GM23248 (cell line): ENCODE measurements around the gene TMEM132C. TPM values are rescaled to one million over a fixed set of nuclear protein-coding genes. Genes with fewer than 3 reads are reported as not detected.

ENCODE experiments used
- DNase-seq: peaks from one replicate; pipeline ENCODE4 v3.0.0-alpha.2; 2015
- H2AFZ ChIP-seq: fragments of 200-600 bp; sonication (generic); 2 replicates; pipeline ENCODE4 v1.6.1; 2016; ENCODE audit warnings: antibody characterized with exemption
- H3F3A ChIP-seq: fragments of 200-600 bp; sonication (generic); 2 replicates; pipeline ENCODE4 v1.6.1; 2016; ENCODE audit warnings: mild to moderate bottlenecking, antibody characterized with exemption, mixed run types; ENCODE audit not compliant: insufficient read depth
- H3K27ac ChIP-seq: fragments of 200-600 bp; sonication (generic); 2 replicates; pipeline ENCODE4 v1.5.1; 2016; ENCODE audit warnings: mild to moderate bottlenecking
- H3K27me3 ChIP-seq: fragments of 200-600 bp; sonication (generic); replicated peaks from 2 replicates; pipeline ENCODE4 v1.6.1; 2016; ENCODE audit warnings: mild to moderate bottlenecking; ENCODE audit not compliant: insufficient read depth
- H3K36me3 ChIP-seq: fragments of 200-600 bp; sonication (generic); 2 replicates; pipeline ENCODE4 v1.6.1; 2016; ENCODE audit warnings: low read depth, mild to moderate bottlenecking
- H3K4me1 ChIP-seq: fragments of 200-600 bp; sonication (generic); 2 replicates; pipeline ENCODE4 v1.6.1; 2016; ENCODE audit warnings: mild to moderate bottlenecking; ENCODE audit not compliant: insufficient read depth
- H3K4me2 ChIP-seq: fragments of 200-600 bp; sonication (generic); one replicate; pipeline ENCODE4 v1.6.1; 2016; ENCODE audit warnings: mild to moderate bottlenecking; ENCODE audit not compliant: unreplicated experiment
- H3K4me3 ChIP-seq: fragments of 200-600 bp; sonication (generic); 2 replicates; pipeline ENCODE4 v1.5.1; 2016; ENCODE audit warnings: mild to moderate bottlenecking
- H3K79me2 ChIP-seq: fragments of 200-600 bp; sonication (generic); 2 replicates; pipeline ENCODE4 v1.6.1; 2016; ENCODE audit warnings: mild to moderate bottlenecking; ENCODE audit not compliant: insufficient read depth
- H3K9ac ChIP-seq: fragments of 200-600 bp; sonication (generic); 2 replicates; pipeline ENCODE4 v1.6.1; 2016; ENCODE audit warnings: mild to moderate bottlenecking
- H3K9me2 ChIP-seq: fragments of 200-600 bp; sonication (generic); 2 replicates; pipeline ENCODE4 v1.6.1; 2016; ENCODE audit warnings: mixed run types, mild to moderate bottlenecking, moderate library complexity; ENCODE audit not compliant: insufficient read depth
- H3K9me3 ChIP-seq: fragments of 200-600 bp; sonication (generic); one replicate; pipeline ENCODE4 v1.6.1; 2017; ENCODE audit warnings: low read depth
- H4K20me1 ChIP-seq: fragments of 200-600 bp; sonication (generic); 2 replicates; pipeline ENCODE4 v1.6.0; 2016; ENCODE audit not compliant: insufficient read depth
- EZH2 ChIP-seq: fragments of 200-600 bp; sonication (generic); IDR thresholded peaks from 2 replicates; pipeline ENCODE4 v1.6.1; 2018; ENCODE audit warnings: antibody characterized with exemption, mild to moderate bottlenecking; ENCODE audit not compliant: insufficient read depth, poor library complexity, severe bottlenecking
- EZH2phosphoT487 ChIP-seq: fragments of 200-600 bp; sonication (generic); IDR thresholded peaks from 2 replicates; pipeline ENCODE4 v1.6.1; 2018; ENCODE audit warnings: antibody characterized with exemption, moderate library complexity, mild to moderate bottlenecking, low read depth; ENCODE audit not compliant: insufficient read depth
- WGBS, 2 experiments: methylation state at CpG; one replicate each; pipeline ENCODE4 v1.1.6; 2015 to 2017; ENCODE audit warnings: low lambda C conversion rate in 2 of 2, low coverage in 1 of 2; ENCODE audit errors: missing lambda C conversion rate in 2 of 2; 5-methylcytosine and 5-hydroxymethylcytosine counted together
- in situ Hi-C: fragments of 300-500 bp; cut with MboI; formaldehyde crosslinking; loops from 2 replicates; pipeline ENCODE4 v1.15.0; 2020
- polyA plus RNA-seq: library from polyadenylated mRNA; unstranded; fragments of >200 nt; fragmentation: Nextera tagmentation; extraction: Ambion mirVana; gene quantifications from 2 replicates; pipeline ENCODE4 v1.2.1, GENCODE V29; 2016
- total RNA-seq: library from RNA; depleted of rRNA; stranded (reverse); fragments of >200 nt; shearing (Covaris generic); gene quantifications from 2 replicates; pipeline ENCODE4 v1.2.3, GENCODE V29; 2014

TMEM132C gene
- total and polyA plus RNA-seq, 2 experiments from 2014 or later = not detected

DNA sequence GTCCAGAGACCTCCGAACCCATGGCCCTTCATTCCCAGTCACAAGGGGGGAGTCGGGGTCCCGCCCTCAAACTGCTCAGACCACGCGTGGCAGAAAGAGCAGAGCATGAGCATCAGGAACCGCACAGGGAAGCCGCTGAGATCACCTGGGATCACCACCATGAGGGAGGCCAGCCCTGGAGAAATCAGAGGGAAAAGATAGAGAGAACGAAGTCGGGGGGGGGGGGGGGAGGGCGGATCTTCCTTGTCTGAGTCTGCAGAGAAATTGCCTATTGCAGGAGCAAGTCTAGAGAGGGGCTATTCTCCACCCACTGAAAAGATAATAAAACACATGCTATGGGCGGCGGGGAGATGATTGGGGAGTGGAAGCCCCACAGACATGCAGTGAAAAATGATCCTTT is 884 bp upstream of the TMEM132C start:
- no peaks in the 10 kb centered on the region for H3K36me3 ChIP-seq
- H3K4me3 ChIP-seq = no peak overlapping the region
- H3K9me2 ChIP-seq = no peaks in the 10 kb centered on the region
- in situ Hi-C loops = no loop called here
- H3K9ac ChIP-seq = no peak overlapping the region
- TF ChIP-seq EZH2phosphoT487 = no peak
- TF ChIP-seq EZH2 = no peak
- no peaks in the 10 kb centered on the region for H4K20me1 ChIP-seq
- H3K9me3 ChIP-seq = no peaks in the 10 kb centered on the region
- no peak for DNase-seq
- H3F3A ChIP-seq = no peaks in the 10 kb centered on the region
- 42 to 43% methylated on average over 10 to 11 of the region's 12 CpGs for WGBS, 2 experiments
- no peaks in the 10 kb centered on the region for H3K27me3 ChIP-seq
- H3K79me2 ChIP-seq = no peaks in the 10 kb centered on the region
- H2AFZ ChIP-seq = no peak overlapping the region
- H3K4me2 ChIP-seq = no peak overlapping the region
- H3K27ac ChIP-seq = no peak overlapping the region
- no peaks in the 10 kb centered on the region for H3K4me1 ChIP-seq

DNA sequence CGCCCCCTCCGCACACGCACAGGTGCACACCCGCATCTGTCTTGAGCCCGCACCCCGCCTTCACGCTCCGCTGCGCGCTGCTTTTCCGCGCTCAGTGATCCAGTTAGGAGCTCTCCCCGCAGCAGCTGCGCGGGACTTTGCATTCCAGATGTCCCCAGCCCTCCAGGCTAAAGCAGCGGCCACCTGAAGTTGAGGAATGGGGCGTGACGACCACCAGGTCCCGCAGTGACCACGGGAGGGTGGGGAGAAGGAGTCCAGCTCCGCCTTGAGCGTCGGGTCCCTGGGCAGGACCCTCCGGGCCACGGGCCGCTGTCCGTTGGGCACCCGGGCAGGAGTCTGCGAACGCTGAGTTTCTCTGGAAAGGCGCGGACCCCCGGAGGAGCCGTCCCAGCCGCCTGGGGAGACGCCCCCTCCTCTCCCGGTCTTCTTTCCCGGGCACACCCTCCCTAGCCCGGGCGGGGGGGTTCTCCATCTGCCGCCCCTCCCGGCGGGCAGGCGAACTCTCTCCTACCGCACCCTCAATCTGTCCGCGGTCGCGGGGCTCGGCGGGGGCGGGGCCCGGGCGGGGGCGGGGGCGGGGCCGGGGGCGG is 334 bp upstream of the TMEM132C start:
- Histone ChIP-seq H3K9ac (no peak overlapping the region), H3K79me2 (no peaks in the 10 kb centered on the region), H2AFZ (no peak overlapping the region), H3K9me2 (no peaks in the 10 kb centered on the region), H3K4me1 (no peaks in the 10 kb centered on the region), H3K27me3 (no peaks in the 10 kb centered on the region), H3K27ac (no peak overlapping the region), H4K20me1 (no peaks in the 10 kb centered on the region), H3K36me3 (no peaks in the 10 kb centered on the region), H3K4me2 (no peak overlapping the region), H3K9me3 (no peaks in the 10 kb centered on the region), H3K4me3 (no peak overlapping the region), H3F3A (no peaks in the 10 kb centered on the region)
- in situ Hi-C loops = no loop called here
- TF ChIP-seq EZH2phosphoT487 (no peak), EZH2 (no peak)
- DNase-seq = no peak
- WGBS, 2 experiments = 9 to 10% methylated on average over 22 to 32 of the region's 58 CpGs

DNA sequence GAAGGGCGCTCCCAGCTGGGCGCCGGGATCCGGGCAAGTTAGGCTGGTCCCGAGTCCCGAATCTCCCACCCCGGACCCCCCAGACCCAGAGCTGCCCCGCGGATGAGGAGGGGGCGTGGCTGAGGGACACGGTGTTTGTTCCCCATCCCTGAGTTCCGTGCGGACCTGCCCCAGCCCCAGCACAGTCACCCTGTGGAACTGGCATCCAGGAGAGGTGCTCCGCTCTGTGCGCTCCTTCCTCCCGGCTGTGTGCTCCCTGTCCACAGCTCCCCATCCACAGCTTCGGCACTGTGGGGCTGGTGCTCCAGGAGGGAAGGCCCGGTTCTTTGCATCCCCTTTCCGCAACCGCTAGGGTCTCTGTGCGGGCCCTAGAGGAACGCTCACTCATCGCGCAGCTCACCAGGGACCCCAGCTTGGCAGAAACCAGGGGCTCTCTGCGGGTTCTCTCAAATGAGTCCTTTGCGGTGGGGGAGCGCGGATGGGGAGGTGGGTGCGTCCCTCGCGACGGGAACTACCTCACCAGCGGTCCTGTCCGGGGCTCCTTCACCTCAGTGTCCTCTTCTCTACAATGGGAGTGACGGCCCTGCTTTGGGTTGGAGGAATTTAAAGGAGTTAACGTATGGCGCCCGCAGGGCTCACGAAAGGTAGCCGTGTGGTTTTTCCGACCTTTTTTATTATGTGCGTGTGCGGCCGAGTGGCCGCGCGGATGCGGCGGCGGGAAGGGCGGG is 845 bp downstream of the TMEM132C start:
- Histone ChIP-seq H3K4me3 (no peak overlapping the region), H3K36me3 (no peaks in the 10 kb centered on the region), H3K27me3 (no peaks in the 10 kb centered on the region), H3K4me1 (no peaks in the 10 kb centered on the region), H3K27ac (no peak overlapping the region), H3K79me2 (no peaks in the 10 kb centered on the region), H3K9me3 (no peaks in the 10 kb centered on the region), H3F3A (no peaks in the 10 kb centered on the region), H4K20me1 (no peaks in the 10 kb centered on the region), H3K9ac (no peak overlapping the region), H3K9me2 (no peaks in the 10 kb centered on the region), H2AFZ (no peak overlapping the region), H3K4me2 (no peak overlapping the region)
- WGBS, 2 experiments = 2 to 4% methylated on average over 38 to 50 of the region's 51 CpGs
- no peak for DNase-seq
- in situ Hi-C loops = no loop called here
- TF ChIP-seq EZH2phosphoT487 (no peak), EZH2 (peak; percentile 4)

DNA sequence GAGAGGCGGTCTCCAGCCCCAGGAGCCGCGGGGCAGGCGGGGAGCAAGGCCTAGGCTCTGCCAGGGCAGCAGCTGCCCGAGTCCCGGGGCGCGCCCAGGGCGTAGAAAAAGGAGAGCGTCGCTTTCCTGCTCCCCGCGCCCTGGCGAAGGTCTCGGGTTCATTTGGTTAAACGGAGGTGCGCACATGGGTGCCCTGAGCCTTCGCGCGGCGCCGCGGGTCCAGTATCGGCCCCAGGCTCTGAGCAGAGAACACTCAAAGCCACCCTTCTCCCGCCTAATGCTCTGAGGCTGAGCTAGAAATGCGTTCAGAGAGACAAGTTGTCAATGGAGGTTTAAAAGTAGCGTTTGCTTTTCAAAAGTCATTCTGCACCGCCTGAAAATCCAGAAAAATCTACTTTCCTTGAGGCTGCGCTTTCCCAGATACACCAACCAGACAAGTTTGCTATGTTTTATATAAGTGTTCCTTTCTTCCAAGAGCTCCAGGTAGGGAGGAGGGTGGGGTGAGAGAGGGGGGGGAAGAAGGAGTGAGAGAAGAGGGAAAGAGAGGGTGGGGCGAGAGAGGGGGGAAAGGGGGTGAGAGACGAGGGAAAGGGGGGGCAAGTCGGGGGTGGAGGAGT is 1.5 kb downstream of the TMEM132C start:
- no peak overlapping the region for H2AFZ ChIP-seq
- no peaks in the 10 kb centered on the region for H3K4me1 ChIP-seq
- no peak overlapping the region for H3K9ac ChIP-seq
- no peak overlapping the region for H3K4me2 ChIP-seq
- H3K27ac ChIP-seq = no peak overlapping the region
- in situ Hi-C loops = no loop called here
- TF ChIP-seq EZH2 = no peak
- no peak for TF ChIP-seq EZH2phosphoT487
- H3K27me3 ChIP-seq = no peaks in the 10 kb centered on the region
- DNase-seq = no peak
- no peaks in the 10 kb centered on the region for H3K79me2 ChIP-seq
- no peaks in the 10 kb centered on the region for H3K9me3 ChIP-seq
- WGBS, 2 experiments = 3 to 4% methylated on average over 22 to 32 of the region's 32 CpGs
- no peaks in the 10 kb centered on the region for H3K36me3 ChIP-seq
- no peak overlapping the region for H3K4me3 ChIP-seq
- H3F3A ChIP-seq = no peaks in the 10 kb centered on the region
- H3K9me2 ChIP-seq = no peaks in the 10 kb centered on the region
- H4K20me1 ChIP-seq = no peaks in the 10 kb centered on the region
